ENCODE data around the gene MICB. TPM values are rescaled to one million over a fixed set of nuclear protein-coding genes. Genes with fewer than 3 reads are reported as not detected.
A peak's percentile ranks its signal among the peaks of the same experiment; 100 is the strongest.

The MICB gene
- total RNA-seq, 1 donor from 2014 or later: 0.31 TPM

- no peak for TF ChIP-seq CTCF (IDR thresholded peaks at IDR 0.05; ENCODE audit: unreplicated experiment)
- Mint-ChIP-seq H3K9me3 (no peaks in the 10 kb centered on the region), H3K4me1 (no peaks in the 10 kb centered on the region), H3K27me3 (ENCODE audit: low read depth) (no peaks in the 10 kb centered on the region), H3K4me3 (no peak overlapping the region), H3K27ac (peak overlapping the region; percentile 61), H3K36me3 (peaks cover 23% of the 10 kb centered on the region)
- no peak for DNase-seq (ENCODE audit: low spot score in 2 of 2, unreplicated experiment in 2 of 2)
Measured at GRCh38 chr6:31528307-31528777, 30.4 kb downstream of the MICB start.

GRCh38 chr6:31528821-31529328, 30.9 kb downstream of the MICB start, which contains the start of gene MCCD1:
Gene MCCD1, plus strand, starts transcription at chr6:31528962. Its CDS starts 53 bp downstream, at chr6:31529015.
- DNase-seq (ENCODE audit: low spot score in 2 of 2, unreplicated experiment in 2 of 2): no peak
- Mint-ChIP-seq H3K27ac (peak within 1 kb of the TSS; percentile 61), H3K4me3 (no peak within 1 kb of the TSS), H3K27me3 (ENCODE audit: low read depth) (no peaks in the 10 kb centered on the region), H3K4me1 (no peaks in the 10 kb centered on the region), H3K36me3 (peaks cover 27% of the 10 kb centered on the region), H3K9me3 (no peaks in the 10 kb centered on the region)
- no peak for TF ChIP-seq CTCF (IDR thresholded peaks at IDR 0.05; ENCODE audit: unreplicated experiment)

- no peaks in the 10 kb centered on the region for H3K27me3 Mint-ChIP-seq (ENCODE audit: low read depth)
- no peak overlapping the region for H3K4me3 Mint-ChIP-seq
- no peaks in the 10 kb centered on the region for H3K9me3 Mint-ChIP-seq
- H3K4me1 Mint-ChIP-seq: no peaks in the 10 kb centered on the region
- H3K36me3 Mint-ChIP-seq: peaks cover 29% of the 10 kb centered on the region
- no peak for TF ChIP-seq CTCF (IDR thresholded peaks at IDR 0.05; ENCODE audit: unreplicated experiment)
- no peak overlapping the region for H3K27ac Mint-ChIP-seq
- DNase-seq (ENCODE audit: low spot score in 2 of 2, unreplicated experiment in 2 of 2): no peak
Measured at GRCh38 chr6:31529329-31530150, 31.6 kb downstream of the MICB start.

- Mint-ChIP-seq H3K36me3 (peaks cover 37% of the 10 kb centered on the region), H3K4me1 (no peaks in the 10 kb centered on the region), H3K27me3 (ENCODE audit: low read depth) (no peaks in the 10 kb centered on the region), H3K27ac (no peak overlapping the region), H3K4me3 (no peak overlapping the region), H3K9me3 (no peaks in the 10 kb centered on the region)
- TF ChIP-seq CTCF (IDR thresholded peaks at IDR 0.05; ENCODE audit: unreplicated experiment): no peak
- DNase-seq (ENCODE audit: low spot score in 2 of 2, unreplicated experiment in 2 of 2): no peak
Measured at GRCh38 chr6:31530659-31531058, 32.7 kb downstream of the MICB start.

- no peak overlapping the region for H3K27ac Mint-ChIP-seq
- no peaks in the 10 kb centered on the region for H3K4me1 Mint-ChIP-seq
- no peak for TF ChIP-seq CTCF (IDR thresholded peaks at IDR 0.05; ENCODE audit: unreplicated experiment)
- no peak for DNase-seq (ENCODE audit: low spot score in 2 of 2, unreplicated experiment in 2 of 2)
- H3K9me3 Mint-ChIP-seq: no peaks in the 10 kb centered on the region
- no peaks in the 10 kb centered on the region for H3K27me3 Mint-ChIP-seq (ENCODE audit: low read depth)
- no peak overlapping the region for H3K4me3 Mint-ChIP-seq
- peaks cover 43% of the 10 kb centered on the region for H3K36me3 Mint-ChIP-seq
Measured at GRCh38 chr6:31531162-31531561, 33.2 kb downstream of the MICB start.
